ENCODE results near the gene LDHD.

LDHD gene

DNA sequence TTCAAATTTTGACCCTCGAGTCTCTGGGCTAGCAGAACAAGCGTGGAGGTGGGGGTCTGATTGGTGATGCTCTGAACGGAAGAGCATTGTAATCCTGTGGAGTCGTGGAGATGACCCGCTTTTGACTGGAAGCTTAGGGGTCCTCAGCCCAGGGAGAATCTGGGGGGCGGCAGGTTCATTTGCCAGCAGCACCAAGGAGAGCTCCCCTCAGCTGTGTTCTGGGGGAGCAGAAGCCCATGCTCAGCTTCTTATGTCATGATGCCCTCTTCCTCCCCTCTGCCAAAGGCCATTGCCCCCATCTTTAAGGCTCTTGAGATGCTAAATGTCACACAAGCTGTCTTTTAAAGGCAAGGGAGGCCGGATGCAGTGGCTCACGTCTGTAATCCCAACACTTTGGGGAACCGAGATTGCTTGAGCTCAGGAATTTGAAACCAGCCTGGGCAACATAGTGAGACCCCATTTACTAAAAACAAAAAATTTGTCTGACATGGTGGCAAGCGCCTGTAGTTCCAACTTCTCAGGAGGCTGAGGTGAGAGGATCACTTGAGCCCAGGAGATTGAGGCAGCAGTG lies 19.3 kb downstream of the LDHD start:
- no peaks in the 10 kb centered on the region for H3F3A ChIP-seq (ENCODE audit: control insufficient read depth, insufficient read depth)
- H4K20me1 ChIP-seq (ENCODE audit: control insufficient read depth, insufficient read depth, low read depth, low read length) = no peaks in the 10 kb centered on the region; the same call in 1 of the 2 replicates
- TF ChIP-seq, protein P1, sequence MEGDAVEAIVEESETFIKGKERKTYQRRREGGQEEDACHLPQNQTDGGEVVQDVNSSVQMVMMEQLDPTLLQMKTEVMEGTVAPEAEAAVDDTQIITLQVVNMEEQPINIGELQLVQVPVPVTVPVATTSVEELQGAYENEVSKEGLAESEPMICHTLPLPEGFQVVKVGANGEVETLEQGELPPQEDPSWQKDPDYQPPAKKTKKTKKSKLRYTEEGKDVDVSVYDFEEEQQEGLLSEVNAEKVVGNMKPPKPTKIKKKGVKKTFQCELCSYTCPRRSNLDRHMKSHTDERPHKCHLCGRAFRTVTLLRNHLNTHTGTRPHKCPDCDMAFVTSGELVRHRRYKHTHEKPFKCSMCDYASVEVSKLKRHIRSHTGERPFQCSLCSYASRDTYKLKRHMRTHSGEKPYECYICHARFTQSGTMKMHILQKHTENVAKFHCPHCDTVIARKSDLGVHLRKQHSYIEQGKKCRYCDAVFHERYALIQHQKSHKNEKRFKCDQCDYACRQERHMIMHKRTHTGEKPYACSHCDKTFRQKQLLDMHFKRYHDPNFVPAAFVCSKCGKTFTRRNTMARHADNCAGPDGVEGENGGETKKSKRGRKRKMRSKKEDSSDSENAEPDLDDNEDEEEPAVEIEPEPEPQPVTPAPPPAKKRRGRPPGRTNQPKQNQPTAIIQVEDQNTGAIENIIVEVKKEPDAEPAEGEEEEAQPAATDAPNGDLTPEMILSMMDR (IDR thresholded peaks at IDR 0.05; ENCODE audit: low read depth, low read length, poor library complexity, severe bottlenecking) = no peak
- no peak for TF ChIP-seq EZH2phosphoT487 (IDR thresholded peaks at IDR 0.05; ENCODE audit: borderline replicate concordance, low read length)
- H3K4me1 ChIP-seq (ENCODE audit: control insufficient read depth, low read length) = peaks cover 24% of the 10 kb centered on the region
- no peak overlapping the region for H3K4me2 ChIP-seq (ENCODE audit: low read length)
- H3K27me3 ChIP-seq (ENCODE audit: control insufficient read depth, low read length) = no peaks in the 10 kb centered on the region
- no peak overlapping the region for H3K27ac ChIP-seq (ENCODE audit: low read depth, low read length)
- H3K9me3 ChIP-seq (ENCODE audit: control insufficient read depth, insufficient read depth, low read length) = no peaks in the 10 kb centered on the region
- no peaks in the 10 kb centered on the region for H3K79me2 ChIP-seq (ENCODE audit: control insufficient read depth, low read length)
- H3K9me2 ChIP-seq (replicated peaks; ENCODE audit: control insufficient read depth, low read length) = no peaks in the 10 kb centered on the region
- no peaks in the 10 kb centered on the region for H3K36me3 ChIP-seq (ENCODE audit: control insufficient read depth, low read length)
- no peak overlapping the region for H3K4me3 ChIP-seq (ENCODE audit: low read length)

GRCh38 chr16:75096656-75097055 lies 19.9 kb downstream of the LDHD start:
- Histone ChIP-seq H3K79me2 (ENCODE audit: control insufficient read depth, low read length) (no peaks in the 10 kb centered on the region), H3K9me3 (ENCODE audit: control insufficient read depth, insufficient read depth, low read length) (no peaks in the 10 kb centered on the region), H3K36me3 (ENCODE audit: control insufficient read depth, low read length) (no peaks in the 10 kb centered on the region), H3K4me2 (ENCODE audit: low read length) (no peak overlapping the region), H3K27ac (ENCODE audit: low read depth, low read length) (no peak overlapping the region), H3K27me3 (ENCODE audit: control insufficient read depth, low read length) (no peaks in the 10 kb centered on the region), H3K4me3 (ENCODE audit: low read length) (no peak overlapping the region), H4K20me1 (ENCODE audit: control insufficient read depth, insufficient read depth, low read depth, low read length) (no peaks in the 10 kb centered on the region; the same call in 1 of the 2 replicates), H3F3A (ENCODE audit: control insufficient read depth, insufficient read depth) (no peaks in the 10 kb centered on the region), H3K9me2 (replicated peaks; ENCODE audit: control insufficient read depth, low read length) (no peaks in the 10 kb centered on the region), H3K4me1 (ENCODE audit: control insufficient read depth, low read length) (peaks cover 24% of the 10 kb centered on the region)
- TF ChIP-seq, protein P1 (IDR thresholded peaks at IDR 0.05; ENCODE audit: low read depth, low read length, poor library complexity, severe bottlenecking) = no peak
- TF ChIP-seq EZH2phosphoT487 (IDR thresholded peaks at IDR 0.05; ENCODE audit: borderline replicate concordance, low read length) = no peak

- Histone ChIP-seq H3K36me3 (ENCODE audit: control insufficient read depth, low read length) (no peaks in the 10 kb centered on the region), H3F3A (ENCODE audit: control insufficient read depth, insufficient read depth) (no peaks in the 10 kb centered on the region), H3K4me1 (ENCODE audit: control insufficient read depth, low read length) (peaks cover 21% of the 10 kb centered on the region), H3K79me2 (ENCODE audit: control insufficient read depth, low read length) (no peaks in the 10 kb centered on the region), H3K27ac (ENCODE audit: low read depth, low read length) (no peak overlapping the region), H3K4me2 (ENCODE audit: low read length) (no peak overlapping the region), H3K9me3 (ENCODE audit: control insufficient read depth, insufficient read depth, low read length) (no peaks in the 10 kb centered on the region), H3K27me3 (ENCODE audit: control insufficient read depth, low read length) (no peaks in the 10 kb centered on the region), H4K20me1 (ENCODE audit: control insufficient read depth, insufficient read depth, low read depth, low read length) (no peaks in the 10 kb centered on the region; the same call in 1 of the 2 replicates), H3K9me2 (replicated peaks; ENCODE audit: control insufficient read depth, low read length) (no peaks in the 10 kb centered on the region), H3K4me3 (ENCODE audit: low read length) (no peak overlapping the region)
- TF ChIP-seq, protein P1 (IDR thresholded peaks at IDR 0.05; ENCODE audit: low read depth, low read length, poor library complexity, severe bottlenecking) = no peak
- no peak for TF ChIP-seq EZH2phosphoT487 (IDR thresholded peaks at IDR 0.05; ENCODE audit: borderline replicate concordance, low read length)
Observed at GRCh38 chr16:75095204-75095621, 21.4 kb downstream of the LDHD start.
